Stimulated activated CD8-positive, alpha-beta memory T cell treated with anti-CD3 and anti-CD28 coated beads, Interleukin-2, amount 100 ng/mL, for 1 hour (primary cell): Measurements from ENCODE around the gene JAKMIP1.

Source experiments
- DNase-seq, 2 donors: peaks; one replicate each; pipeline ENCODE4 v3.0.0-alpha.2; 2020; ENCODE audit warnings: low read depth in 2 of 2

Gene JAKMIP1

GRCh38 chr4:6119507-6120020 lies 80.8 kb downstream of the JAKMIP1 start:
- no peak for DNase-seq

GRCh38 chr4:6118201-6118600 lies 82.1 kb downstream of the JAKMIP1 start:
- DNase-seq = no peak

- no peak for DNase-seq
Measured at GRCh38 chr4:6116696-6117285, 83.6 kb downstream of the JAKMIP1 start.

DNA sequence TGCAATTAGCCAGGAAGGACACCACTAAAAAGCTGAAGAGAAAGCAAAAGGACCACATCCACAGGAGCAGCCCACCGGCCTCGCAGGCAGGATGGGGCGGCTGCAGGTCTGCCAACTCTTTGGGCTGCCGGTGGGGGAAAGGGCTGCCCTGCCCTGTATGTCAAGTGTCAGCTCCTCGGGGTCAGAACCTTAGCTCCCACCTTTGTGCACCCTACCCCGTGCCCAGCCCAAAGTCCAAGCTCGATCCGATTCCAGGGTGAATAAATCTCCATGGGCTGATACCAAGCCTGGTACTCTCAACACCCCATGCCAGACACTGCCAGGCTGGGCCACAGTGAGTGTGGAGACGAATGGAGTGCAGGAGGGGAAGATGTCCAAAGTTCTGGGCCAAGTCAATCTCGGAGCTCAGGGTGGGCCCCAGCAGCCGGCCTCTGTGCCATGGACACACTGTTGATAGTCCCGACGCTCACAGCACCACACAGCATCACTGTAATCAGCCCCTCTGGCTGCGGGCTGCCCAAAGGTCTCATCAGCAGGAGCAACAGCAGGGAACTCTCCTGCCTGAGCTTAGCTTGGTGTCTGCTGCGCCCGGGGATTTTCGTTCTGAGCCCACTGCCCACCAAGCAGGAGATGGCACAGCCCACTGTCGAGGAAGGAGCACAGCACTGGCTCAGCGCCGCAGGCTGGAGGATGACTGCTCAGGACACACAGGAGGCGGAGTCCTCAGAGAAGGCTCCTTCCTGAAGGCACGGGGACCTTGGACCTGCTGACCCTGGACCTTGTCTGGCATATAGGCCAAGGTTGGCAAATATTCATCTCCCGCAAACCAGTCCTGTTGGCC lies 84.4 kb downstream of the JAKMIP1 start:
- DNase-seq = no peak

DNA sequence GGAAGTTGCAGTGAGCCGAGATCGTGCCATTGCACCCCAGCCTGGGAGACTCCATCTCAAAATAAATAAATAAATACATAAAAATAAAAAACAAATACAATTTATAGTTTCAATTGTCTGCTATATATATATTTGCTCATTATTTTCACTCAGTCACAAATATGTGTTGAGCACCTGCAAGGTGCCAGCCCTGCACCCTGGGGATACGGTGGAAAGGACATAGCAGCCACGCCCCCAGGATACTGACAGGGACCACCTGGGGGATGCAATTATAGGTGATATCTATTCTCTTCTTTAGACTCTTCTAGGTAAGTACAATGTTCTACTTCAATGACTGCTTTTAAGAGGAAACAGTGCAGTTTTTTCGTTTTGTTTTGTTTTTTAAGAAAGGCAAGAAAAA lies 85.0 kb downstream of the JAKMIP1 start:
- no peak for DNase-seq

DNA sequence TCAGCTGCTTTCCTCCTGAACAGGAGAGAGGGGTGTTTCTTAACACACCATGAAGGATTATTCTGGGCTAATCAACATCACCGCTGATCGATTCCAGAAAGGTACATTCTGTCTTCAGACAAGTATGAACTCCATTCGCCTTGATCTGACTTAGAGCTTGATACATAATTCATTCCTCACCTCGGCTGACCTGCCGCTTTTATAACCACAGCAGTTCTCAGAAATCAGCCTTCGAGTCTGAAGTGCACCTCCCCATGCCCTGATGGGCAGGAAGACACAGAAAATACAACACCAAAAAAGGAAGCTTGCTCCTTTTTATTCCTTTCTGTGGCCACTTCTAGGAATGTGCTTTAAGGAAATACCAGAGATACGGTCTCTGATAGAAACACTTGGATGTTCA lies 85.7 kb downstream of the JAKMIP1 start:
- no peak for DNase-seq

DNA sequence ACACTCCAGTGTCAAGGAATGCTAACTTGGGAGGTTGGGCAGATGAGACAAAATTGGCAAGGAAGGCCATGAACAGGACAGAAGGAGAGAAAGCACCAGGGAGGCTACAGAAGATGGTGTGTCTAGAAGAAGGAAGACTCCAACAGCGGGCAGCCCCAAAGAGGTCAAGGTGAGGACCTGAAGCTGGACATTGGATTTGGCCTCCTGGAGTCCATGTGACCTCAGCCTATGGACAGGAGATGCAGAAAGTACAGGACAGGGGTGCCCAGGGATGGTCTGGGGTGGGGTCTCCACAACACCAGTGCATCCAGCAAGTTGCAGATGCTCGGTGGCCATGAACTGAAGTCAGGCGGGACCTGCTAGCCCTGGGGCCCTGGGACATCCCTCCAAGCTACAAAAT lies 86.2 kb downstream of the JAKMIP1 start:
- DNase-seq = no peak

DNA sequence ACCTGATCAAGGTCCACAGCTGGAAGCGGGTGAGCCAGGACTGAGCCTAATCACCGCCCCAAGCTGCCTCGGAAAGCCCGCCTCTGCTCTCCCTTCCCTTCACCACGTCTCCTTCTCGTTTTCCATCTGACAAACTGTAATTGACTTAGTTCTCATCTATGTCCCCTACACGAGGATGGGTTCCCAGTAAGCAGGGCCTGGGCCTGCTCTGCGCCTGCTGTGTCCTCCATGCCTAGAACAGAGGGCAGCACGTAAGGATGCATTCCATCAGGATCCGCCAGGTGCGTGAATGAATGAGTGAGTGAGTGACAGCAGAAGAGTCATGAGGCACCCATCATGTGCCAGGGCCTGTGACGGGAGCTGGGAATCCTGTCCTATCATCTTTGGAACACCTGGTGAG lies 86.7 kb downstream of the JAKMIP1 start:
- no peak for DNase-seq

DNA sequence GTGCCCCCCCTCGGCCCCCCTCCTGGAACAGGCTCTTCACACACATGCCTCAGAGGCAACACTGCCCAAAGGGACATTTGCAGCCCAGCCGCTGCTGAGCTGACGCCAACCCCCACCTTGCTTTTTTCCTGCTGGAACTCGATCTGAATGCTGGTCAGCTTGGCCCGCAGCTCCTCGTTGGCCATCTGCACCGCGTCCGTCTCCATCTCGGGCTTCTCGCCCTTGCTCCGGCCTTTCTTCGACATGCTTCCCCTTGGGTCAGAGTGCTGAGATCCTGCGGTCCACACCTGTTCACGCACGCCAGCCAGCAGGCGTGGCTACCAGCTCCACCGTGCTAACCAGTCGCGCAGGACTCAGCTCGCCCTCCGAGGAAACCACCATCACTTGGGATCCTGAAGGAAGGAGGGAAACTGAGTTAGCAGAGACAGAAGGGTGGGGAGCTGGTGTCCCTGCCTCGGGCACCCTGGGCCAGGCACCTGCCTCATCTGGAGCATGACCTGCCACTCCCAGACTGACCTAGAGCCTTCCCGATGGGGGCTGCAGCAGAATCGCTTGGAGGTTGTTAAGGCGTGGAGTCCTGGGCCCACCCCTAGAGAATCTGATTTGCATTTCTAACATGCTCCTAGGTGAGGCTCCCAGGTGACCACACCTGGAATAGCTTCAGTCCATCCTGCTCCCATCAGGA lies 87.6 kb downstream of the JAKMIP1 start:
- no peak for DNase-seq

GRCh38 chr4:6111354-6111960 lies 88.9 kb downstream of the JAKMIP1 start:
- no peak for DNase-seq

DNA sequence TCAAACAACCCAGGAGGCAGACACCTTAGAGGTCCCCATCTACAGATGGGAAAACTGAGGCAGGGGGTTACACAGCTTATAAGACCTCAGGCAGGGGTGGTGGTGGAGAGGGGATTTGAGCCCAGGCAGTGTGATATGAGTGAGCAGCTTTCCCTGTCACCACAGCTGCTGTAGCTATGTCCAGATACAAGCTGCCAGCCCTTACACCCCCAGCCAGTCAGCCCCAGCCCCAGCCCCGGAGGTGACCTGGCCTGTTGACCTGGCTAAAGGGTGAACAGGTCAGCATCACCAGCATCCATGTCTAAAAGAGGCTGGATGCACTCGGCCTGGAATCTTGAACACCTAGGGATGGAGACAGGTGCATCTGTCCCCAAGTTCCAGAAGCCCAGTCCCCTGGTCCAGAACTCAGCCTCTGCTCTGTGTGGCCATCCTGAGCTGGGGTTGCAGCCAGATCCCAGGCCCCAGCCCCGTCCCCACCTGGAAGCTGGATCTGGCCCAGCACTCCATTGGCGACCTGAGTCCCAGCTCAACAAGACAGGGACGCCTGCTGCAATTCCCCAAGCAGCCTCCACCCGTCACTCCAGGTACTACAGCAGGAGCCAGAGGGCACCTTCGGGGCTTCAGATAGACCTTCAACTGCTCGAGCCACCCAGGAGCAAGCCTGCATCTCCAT lies 89.5 kb downstream of the JAKMIP1 start:
- no peak for DNase-seq

GRCh38 chr4:6109842-6110560 lies 90.3 kb downstream of the JAKMIP1 start:
- no peak for DNase-seq

DNA sequence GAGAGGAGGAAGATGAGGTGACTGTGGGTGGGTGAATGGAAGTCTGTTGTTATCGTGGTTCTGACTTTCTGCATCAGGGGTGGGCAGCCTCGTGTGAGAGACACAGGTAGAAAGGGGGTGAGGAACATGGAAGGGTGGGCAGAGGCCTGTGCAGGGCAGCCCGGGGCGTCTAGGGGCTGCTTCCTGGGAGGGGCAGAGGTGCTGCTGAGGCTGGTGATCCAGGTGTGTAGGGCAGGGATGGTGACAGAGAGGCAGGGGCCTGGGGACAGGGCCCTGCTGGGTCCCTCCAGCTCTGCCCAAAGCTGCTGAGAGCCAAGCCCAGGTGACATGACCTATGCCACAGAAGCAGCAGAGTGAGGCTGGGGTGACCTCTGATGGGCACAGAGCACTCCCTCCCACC lies 92.5 kb downstream of the JAKMIP1 start:
- no peak for DNase-seq

GRCh38 chr4:6107114-6107791 lies 93.1 kb downstream of the JAKMIP1 start:
- DNase-seq = no peak

GRCh38 chr4:6106156-6106555 lies 94.2 kb downstream of the JAKMIP1 start:
- DNase-seq = no peak

DNA sequence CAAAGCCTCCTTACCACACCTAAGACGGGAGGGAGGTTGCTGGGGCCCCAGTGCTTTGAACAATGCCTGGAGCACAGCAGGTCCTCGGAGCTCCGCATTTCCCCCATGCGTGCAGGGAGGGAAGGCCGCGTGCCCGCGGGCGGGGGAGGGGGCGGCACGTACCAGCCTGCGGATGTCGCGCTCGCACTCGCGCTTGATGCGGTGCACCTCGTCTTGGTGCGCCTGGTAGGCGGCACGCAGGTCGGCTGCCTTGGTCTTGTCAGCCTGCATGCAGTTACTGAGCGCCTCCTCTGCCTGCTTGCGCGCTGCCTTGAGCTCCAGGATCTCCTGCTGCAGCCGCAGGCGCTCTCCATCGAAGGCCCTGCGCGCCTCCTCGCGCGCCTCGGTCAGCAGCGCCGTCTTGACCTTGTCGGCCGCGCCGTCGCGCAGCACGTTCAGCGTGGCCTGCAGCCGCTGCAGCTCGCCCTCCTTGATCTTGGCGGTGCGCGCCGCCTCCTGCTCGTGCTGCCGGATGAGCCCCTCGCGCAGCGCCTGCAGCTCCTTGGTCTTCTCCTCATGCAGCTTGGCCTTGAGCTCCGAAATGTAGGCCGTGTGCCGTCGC lies 94.9 kb downstream of the JAKMIP1 start:
- no peak for DNase-seq

DNA sequence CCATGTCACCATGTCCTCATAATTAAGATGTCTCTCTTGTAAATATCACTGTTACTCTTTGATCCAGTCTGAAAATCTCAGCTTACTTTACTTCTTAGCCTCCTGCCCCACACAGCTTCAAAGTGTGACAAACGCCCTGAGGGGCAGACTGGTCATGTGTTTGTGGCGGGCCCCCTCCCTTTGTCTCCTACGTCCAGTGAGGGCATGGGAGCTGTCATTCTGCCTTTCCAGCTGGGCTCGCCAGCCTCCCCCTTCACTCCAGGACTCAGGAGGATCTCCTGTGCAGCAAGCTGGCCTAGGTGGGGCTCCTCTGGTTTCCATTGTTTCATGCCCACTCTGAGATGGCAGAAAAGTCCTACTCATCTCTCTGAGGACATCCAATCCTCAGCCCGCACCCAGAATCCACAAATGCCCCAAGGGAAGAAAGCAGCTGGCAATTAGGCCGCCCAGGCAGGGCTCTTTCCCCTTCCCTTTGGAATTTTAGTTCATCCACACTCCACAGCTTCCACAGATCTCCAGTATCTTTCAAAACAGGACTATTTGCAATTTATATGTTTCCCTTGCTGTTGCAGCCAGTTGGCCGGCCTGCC lies 95.7 kb downstream of the JAKMIP1 start:
- DNase-seq = no peak

GRCh38 chr4:6097581-6097980 lies 102.8 kb downstream of the JAKMIP1 start:
- no peak for DNase-seq

- DNase-seq = no peak
Measured at GRCh38 chr4:6095897-6096296, 104.5 kb downstream of the JAKMIP1 start.
